PFSK-1 (cell line): Measurements from ENCODE around the gene WDR20.

ENCODE experiments used
- FOXP2 ChIP-seq: optimal IDR thresholded peaks from 2 replicates; pipeline ENCODE3; 2011; ENCODE audit warnings: borderline replicate concordance, control low read depth, inconsistent platforms; ENCODE audit not compliant: insufficient read depth; ENCODE audit errors: extremely low read length, extremely low read depth
- POLR2AphosphoS5 ChIP-seq: IDR thresholded peaks from 2 replicates; pipeline ENCODE4 v1.6.1; 2012; ENCODE audit warnings: low read depth, mild to moderate bottlenecking, control low read depth, low read length, moderate library complexity
- SIN3A ChIP-seq: IDR thresholded peaks from 2 replicates; pipeline ENCODE4 v1.6.1; 2012; ENCODE audit warnings: mild to moderate bottlenecking, low read length, moderate library complexity, borderline replicate concordance; ENCODE audit not compliant: insufficient read depth
- TAF1 ChIP-seq: IDR thresholded peaks from 2 replicates; pipeline ENCODE4 v1.6.1; 2012; ENCODE audit warnings: low read length, control low read depth, borderline replicate concordance; ENCODE audit not compliant: insufficient read depth
- TF ChIP-seq, protein P1 (sequence below), 2 experiments: IDR thresholded peaks; 2 replicates each; pipeline versions ENCODE4 v1.6.1 to v1.8.0; 2011 to 2012; ENCODE audit warnings: low read depth in 2 of 2, low read length in 2 of 2, control low read depth in 1 of 2, inconsistent platforms in 1 of 2, mild to moderate bottlenecking in 1 of 2, moderate library complexity in 1 of 2; ENCODE audit not compliant: insufficient read depth in 1 of 2

Gene WDR20

DNA sequence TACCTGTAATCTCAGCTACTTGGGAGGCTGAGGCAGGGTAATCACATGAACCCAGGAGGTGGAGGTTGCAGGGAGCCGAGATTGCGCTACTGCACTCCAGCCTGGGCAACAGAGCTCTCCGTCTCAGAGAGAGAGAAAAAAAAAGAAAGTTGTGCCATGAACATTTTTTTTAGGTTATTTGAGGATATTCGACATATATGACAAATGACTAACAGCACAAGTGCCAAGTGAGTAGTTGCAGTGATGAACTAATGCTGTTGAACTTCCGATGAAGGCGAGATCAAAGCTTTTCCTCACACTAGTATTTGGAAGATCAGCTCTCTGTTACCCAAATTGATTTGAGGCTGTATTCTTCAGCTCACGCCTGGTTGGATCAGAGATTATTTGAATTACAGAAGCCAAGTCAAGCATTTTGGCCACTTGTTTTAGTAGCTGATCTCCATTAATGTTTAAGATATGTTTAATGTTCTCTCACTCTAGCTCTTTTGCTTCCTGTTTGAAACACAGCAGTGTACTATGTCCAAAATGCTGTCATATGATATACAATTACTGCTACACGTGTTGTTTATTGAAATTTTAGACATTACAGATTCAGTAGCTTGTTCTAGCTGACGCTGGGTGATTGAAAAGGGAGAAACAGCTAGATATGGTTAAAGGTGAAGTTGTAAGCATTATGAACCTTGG, 43.4 kb downstream of the WDR20 start:
- TF ChIP-seq TAF1: no peak
- TF ChIP-seq SIN3A: no peak
- TF ChIP-seq, protein P1, sequence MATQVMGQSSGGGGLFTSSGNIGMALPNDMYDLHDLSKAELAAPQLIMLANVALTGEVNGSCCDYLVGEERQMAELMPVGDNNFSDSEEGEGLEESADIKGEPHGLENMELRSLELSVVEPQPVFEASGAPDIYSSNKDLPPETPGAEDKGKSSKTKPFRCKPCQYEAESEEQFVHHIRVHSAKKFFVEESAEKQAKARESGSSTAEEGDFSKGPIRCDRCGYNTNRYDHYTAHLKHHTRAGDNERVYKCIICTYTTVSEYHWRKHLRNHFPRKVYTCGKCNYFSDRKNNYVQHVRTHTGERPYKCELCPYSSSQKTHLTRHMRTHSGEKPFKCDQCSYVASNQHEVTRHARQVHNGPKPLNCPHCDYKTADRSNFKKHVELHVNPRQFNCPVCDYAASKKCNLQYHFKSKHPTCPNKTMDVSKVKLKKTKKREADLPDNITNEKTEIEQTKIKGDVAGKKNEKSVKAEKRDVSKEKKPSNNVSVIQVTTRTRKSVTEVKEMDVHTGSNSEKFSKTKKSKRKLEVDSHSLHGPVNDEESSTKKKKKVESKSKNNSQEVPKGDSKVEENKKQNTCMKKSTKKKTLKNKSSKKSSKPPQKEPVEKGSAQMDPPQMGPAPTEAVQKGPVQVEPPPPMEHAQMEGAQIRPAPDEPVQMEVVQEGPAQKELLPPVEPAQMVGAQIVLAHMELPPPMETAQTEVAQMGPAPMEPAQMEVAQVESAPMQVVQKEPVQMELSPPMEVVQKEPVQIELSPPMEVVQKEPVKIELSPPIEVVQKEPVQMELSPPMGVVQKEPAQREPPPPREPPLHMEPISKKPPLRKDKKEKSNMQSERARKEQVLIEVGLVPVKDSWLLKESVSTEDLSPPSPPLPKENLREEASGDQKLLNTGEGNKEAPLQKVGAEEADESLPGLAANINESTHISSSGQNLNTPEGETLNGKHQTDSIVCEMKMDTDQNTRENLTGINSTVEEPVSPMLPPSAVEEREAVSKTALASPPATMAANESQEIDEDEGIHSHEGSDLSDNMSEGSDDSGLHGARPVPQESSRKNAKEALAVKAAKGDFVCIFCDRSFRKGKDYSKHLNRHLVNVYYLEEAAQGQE (IDR thresholded peaks at IDR 0.05; ENCODE audit: insufficient read depth in 1 of 2, low read depth in 2 of 2, low read length in 2 of 2): no peak
- TF ChIP-seq POLR2AphosphoS5: no peak
- TF ChIP-seq FOXP2: no peak

DNA sequence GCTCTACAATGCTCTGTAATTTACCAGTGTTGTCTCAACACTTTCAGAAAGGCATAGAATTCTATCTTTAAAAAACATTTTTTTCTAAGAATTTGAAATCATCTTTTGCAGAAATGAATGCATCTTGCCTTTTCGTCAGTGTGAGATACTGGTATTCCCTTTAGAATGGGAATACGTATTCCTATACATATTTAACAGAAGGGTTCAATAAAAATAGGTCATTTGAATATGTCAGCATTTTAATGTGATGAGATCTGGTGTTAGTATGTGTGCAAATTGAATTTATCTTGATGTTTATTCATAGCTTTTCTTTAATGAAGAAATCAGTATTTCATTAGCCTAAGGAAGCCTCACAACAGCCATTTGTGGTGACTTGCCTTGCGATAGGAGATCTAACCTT, 44.2 kb downstream of the WDR20 start:
- TF ChIP-seq POLR2AphosphoS5 (no peak), FOXP2 (no peak), TAF1 (no peak), SIN3A (no peak)
- TF ChIP-seq, protein P1 (IDR thresholded peaks at IDR 0.05; ENCODE audit: insufficient read depth in 1 of 2, low read depth in 2 of 2, low read length in 2 of 2): no peak

DNA sequence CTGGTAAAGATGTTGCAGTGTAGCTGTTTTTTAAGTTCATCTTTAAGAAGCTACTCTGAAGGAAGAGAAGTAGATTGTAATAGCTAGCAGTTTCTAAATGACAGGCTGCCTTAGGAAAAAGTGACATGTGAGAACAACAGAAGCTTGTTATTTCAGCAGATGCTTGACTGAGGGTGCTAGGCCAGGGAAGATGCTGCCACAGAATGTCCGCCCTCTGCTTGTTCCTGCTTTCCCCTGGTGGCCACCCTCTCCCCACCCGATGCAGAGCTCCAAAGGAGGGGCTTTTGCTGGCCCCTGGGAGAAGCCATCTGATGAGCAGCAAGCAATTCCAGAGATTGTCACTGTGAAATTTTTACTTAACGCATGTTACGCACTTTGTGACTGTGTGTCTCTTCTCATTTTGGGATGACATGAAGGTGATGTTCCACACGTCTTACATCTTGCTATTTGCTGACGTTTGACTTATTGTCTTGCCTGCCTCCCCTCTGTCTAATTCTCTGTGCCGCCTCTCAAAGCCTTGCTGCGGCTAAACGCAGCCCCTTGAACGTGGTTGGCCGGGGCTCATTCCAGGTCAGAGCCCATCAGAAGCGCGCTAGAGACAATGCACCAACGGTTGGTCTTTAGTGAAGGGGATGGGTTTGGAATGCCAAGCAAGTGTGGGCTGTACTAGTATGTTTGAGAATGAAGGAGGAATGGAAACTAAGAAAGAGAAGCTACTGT, 44.8 kb downstream of the WDR20 start:
- TF ChIP-seq TAF1 (no peak), POLR2AphosphoS5 (no peak), SIN3A (no peak), FOXP2 (no peak)
- TF ChIP-seq, protein P1 (IDR thresholded peaks at IDR 0.05; ENCODE audit: insufficient read depth in 1 of 2, low read depth in 2 of 2, low read length in 2 of 2): no peak

DNA sequence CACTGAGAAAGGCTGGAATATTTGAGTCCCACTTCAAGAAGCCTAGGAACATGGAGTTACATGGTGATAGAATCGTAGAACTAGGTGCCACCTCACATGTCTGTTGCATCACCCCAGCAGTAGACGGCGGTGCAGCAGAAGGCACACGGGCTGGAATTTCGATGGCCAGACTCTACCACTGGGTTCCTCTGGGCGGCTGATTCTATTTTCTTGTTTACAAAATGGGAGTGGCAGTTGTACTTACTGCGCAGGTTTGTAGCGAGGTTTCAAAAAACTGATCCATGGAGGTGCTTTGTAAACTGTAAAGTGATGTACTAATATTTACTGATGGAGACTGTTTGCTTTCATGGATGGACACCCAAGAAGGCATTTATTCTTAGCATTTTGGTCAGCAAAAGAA, 45.7 kb downstream of the WDR20 start:
- TF ChIP-seq SIN3A (no peak), FOXP2 (no peak)

DNA sequence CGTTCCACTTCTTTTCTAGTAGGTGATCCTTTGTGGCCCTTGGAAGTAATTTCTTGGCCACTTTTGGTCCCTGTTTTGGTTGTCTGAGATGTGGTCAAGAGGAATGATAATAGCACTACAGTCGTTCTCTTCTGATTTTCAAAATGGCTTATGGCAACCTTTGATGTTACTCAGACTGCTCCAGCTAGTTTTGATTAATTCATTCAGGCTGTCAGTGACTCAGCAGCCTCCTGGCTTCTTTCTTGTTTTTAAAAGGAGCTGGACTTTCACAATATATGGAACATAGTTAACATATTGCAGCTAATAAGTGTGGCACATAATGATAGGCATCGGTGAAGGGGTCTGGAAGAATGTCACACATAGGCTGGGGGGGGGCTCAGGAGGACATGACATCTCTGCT, 47.3 kb downstream of the WDR20 start:
- TF ChIP-seq POLR2AphosphoS5 (no peak), TAF1 (no peak), FOXP2 (no peak), SIN3A (no peak)
- TF ChIP-seq, protein P1 (IDR thresholded peaks at IDR 0.05; ENCODE audit: insufficient read depth in 1 of 2, low read depth in 2 of 2, low read length in 2 of 2): no peak
